Astrocyte (in vitro differentiated cells and primary cell): ENCODE results near the gene MZT2B. TPM values are rescaled to one million over a fixed set of nuclear protein-coding genes. Genes with fewer than 3 reads are reported as not detected.
"Not testable (repeated sequence)": the region's sequence is repeated elsewhere in the genome, so short reads cannot be mapped to it uniquely, and the experiment has no call there.

Experiments
- DNase-seq: peaks from one replicate; pipeline ENCODE4 v3.0.0-alpha.2; 2010; ENCODE audit warnings: low read depth
- FAIRE-seq: peaks from 2 replicates; lab custom pipeline; 2011; peaks lifted over from hg19 to GRCh38; lab: Jason Lieb, UNC
- H2AFZ ChIP-seq: 2 replicates; pipeline ENCODE4 v1.6.0; 2012; ENCODE audit warnings: low read depth, low read length, inconsistent platforms
- H3K27ac ChIP-seq: 2 replicates; pipeline ENCODE4 v1.5.1; 2011; ENCODE audit warnings: low read depth, low read length, inconsistent platforms
- H3K27me3 ChIP-seq: 2 replicates; pipeline ENCODE4 v1.6.0; 2011; ENCODE audit warnings: low read length, inconsistent platforms; ENCODE audit not compliant: insufficient read depth
- H3K36me3 ChIP-seq: 2 replicates; pipeline ENCODE4 v1.5.1; 2011; ENCODE audit warnings: low read length, inconsistent platforms; ENCODE audit not compliant: insufficient read depth
- H3K4me1 ChIP-seq: 2 replicates; pipeline ENCODE4 v1.5.1; 2011; ENCODE audit warnings: low read length, inconsistent platforms; ENCODE audit not compliant: insufficient read depth
- H3K4me2 ChIP-seq: 2 replicates; pipeline ENCODE4 v1.6.0; 2012; ENCODE audit warnings: low read length, inconsistent platforms
- H3K4me3 ChIP-seq: 2 replicates; pipeline ENCODE4 v1.5.1; 2011; ENCODE audit warnings: low read depth, mild to moderate bottlenecking, low read length, inconsistent platforms; ENCODE audit not compliant: insufficient read depth
- H3K79me2 ChIP-seq: 2 replicates; pipeline ENCODE4 v1.6.0; 2012; ENCODE audit warnings: mild to moderate bottlenecking, low read length, inconsistent platforms; ENCODE audit not compliant: insufficient read depth
- H3K9ac ChIP-seq: 2 replicates; pipeline ENCODE4 v1.6.0; 2012; ENCODE audit warnings: mild to moderate bottlenecking, low read length, inconsistent platforms
- H3K9me3 ChIP-seq: 2 replicates; pipeline ENCODE4 v1.5.1; 2012; ENCODE audit warnings: low read depth, mild to moderate bottlenecking, low read length, inconsistent platforms; ENCODE audit not compliant: insufficient read depth
- H4K20me1 ChIP-seq: 2 replicates; pipeline ENCODE4 v1.6.0; 2012; ENCODE audit warnings: low read length, inconsistent platforms; ENCODE audit not compliant: insufficient read depth
- H3K27ac Mint-ChIP-seq: one replicate; pipeline ENCODE4 v1.8.0; 2021; ENCODE audit warnings: mild to moderate bottlenecking, mixed read lengths; ENCODE audit not compliant: unreplicated experiment
- H3K27me3 Mint-ChIP-seq: one replicate; pipeline ENCODE4 v1.8.0; 2021; ENCODE audit warnings: low read depth, mixed read lengths; ENCODE audit not compliant: unreplicated experiment
- H3K36me3 Mint-ChIP-seq: one replicate; pipeline ENCODE4 v1.8.0; 2021; ENCODE audit warnings: low read depth, mixed read lengths; ENCODE audit not compliant: unreplicated experiment
- H3K4me1 Mint-ChIP-seq: one replicate; pipeline ENCODE4 v1.8.0; 2021; ENCODE audit warnings: low read depth, mixed read lengths; ENCODE audit not compliant: unreplicated experiment
- H3K4me3 Mint-ChIP-seq: one replicate; pipeline ENCODE4 v1.8.0; 2021; ENCODE audit warnings: mild to moderate bottlenecking, moderate library complexity, mixed read lengths; ENCODE audit not compliant: unreplicated experiment
- H3K9me3 Mint-ChIP-seq: one replicate; pipeline ENCODE4 v1.8.0; 2021; ENCODE audit warnings: mild to moderate bottlenecking, mixed read lengths; ENCODE audit not compliant: unreplicated experiment
- CTCF ChIP-seq: IDR thresholded peaks from 2 replicates; pipeline ENCODE4 v1.5.1; 2011; ENCODE audit warnings: low read depth, mild to moderate bottlenecking, inconsistent platforms, low read length, moderate library complexity; ENCODE audit not compliant: insufficient read depth
- EZH2 ChIP-seq: IDR thresholded peaks from 2 replicates; pipeline ENCODE4 v1.6.1; 2012; ENCODE audit warnings: mild to moderate bottlenecking, low read length, inconsistent platforms; ENCODE audit not compliant: insufficient read depth
- total RNA-seq: library from RNA; stranded (reverse); gene quantifications from 2 replicates; pipeline ENCODE4 v1.2.1, GENCODE V29; 2021

MZT2B gene
- total RNA-seq, 1 donor from 2014 or later, result 232 TPM

GRCh38 chr2:130230376-130230775 is 48.3 kb downstream of the MZT2B start:
- not testable (repeated sequence) for H3K36me3 Mint-ChIP-seq, H3K4me1 ChIP-seq, H3K4me3 Mint-ChIP-seq

GRCh38 chr2:130230907-130231306 is 48.8 kb downstream of the MZT2B start:
- not testable (repeated sequence) for H2AFZ ChIP-seq, H4K20me1 ChIP-seq, H3K4me2 ChIP-seq, H3K4me3 ChIP-seq, H3K36me3 Mint-ChIP-seq, H3K79me2 ChIP-seq, H3K9ac ChIP-seq, H3K27ac Mint-ChIP-seq, H3K9me3 ChIP-seq, H3K36me3 ChIP-seq, H3K4me3 Mint-ChIP-seq, H3K9me3 Mint-ChIP-seq, DNase-seq, H3K27me3 ChIP-seq, FAIRE-seq, H3K4me1 Mint-ChIP-seq, H3K4me1 ChIP-seq, H3K27ac ChIP-seq
- peaks cover 16% of the 10 kb centered on the region for H3K27me3 Mint-ChIP-seq

More at GRCh38 chr2:130230376-130230775, 48.3 kb downstream of the MZT2B start:
- not testable (repeated sequence) for H3K9ac ChIP-seq, H3K4me2 ChIP-seq, DNase-seq, H3K4me1 Mint-ChIP-seq, H3K79me2 ChIP-seq, H4K20me1 ChIP-seq, H2AFZ ChIP-seq, FAIRE-seq, H3K27ac ChIP-seq, H3K9me3 ChIP-seq, H3K4me3 ChIP-seq, H3K9me3 Mint-ChIP-seq, H3K36me3 ChIP-seq, H3K27me3 ChIP-seq, H3K27ac Mint-ChIP-seq
- peaks cover 16% of the 10 kb centered on the region for H3K27me3 Mint-ChIP-seq

GRCh38 chr2:130231656-130232055 is 49.6 kb downstream of the MZT2B start:
- Histone ChIP-seq H4K20me1 (no peaks in the 10 kb centered on the region), H2AFZ (no peak overlapping the region), H3K4me1 (no peaks in the 10 kb centered on the region), H3K9me3 (no peaks in the 10 kb centered on the region), H3K9ac (no peak overlapping the region), H3K36me3 (no peaks in the 10 kb centered on the region), H3K27ac (no peak overlapping the region), H3K27me3 (no peaks in the 10 kb centered on the region), H3K4me2 (no peak overlapping the region), H3K4me3 (no peak overlapping the region), H3K79me2 (no peaks in the 10 kb centered on the region)
- no peak for DNase-seq
- Mint-ChIP-seq H3K36me3 (no peaks in the 10 kb centered on the region), H3K4me1 (peaks cover 1% of the 10 kb centered on the region), H3K27ac (no peak overlapping the region), H3K9me3 (peaks cover 1% of the 10 kb centered on the region), H3K4me3 (no peak overlapping the region), H3K27me3 (peaks cover 16% of the 10 kb centered on the region)
- FAIRE-seq, result no peak
- TF ChIP-seq CTCF (no peak), EZH2 (no peak)

GRCh38 chr2:130233066-130233465 is 51.0 kb downstream of the MZT2B start:
- not testable (repeated sequence) for H4K20me1 ChIP-seq, H3K4me1 Mint-ChIP-seq, H3K9me3 Mint-ChIP-seq, H3K27ac Mint-ChIP-seq, H3K4me3 Mint-ChIP-seq, H3K27ac ChIP-seq, H3K4me2 ChIP-seq, H3K79me2 ChIP-seq, H3K36me3 Mint-ChIP-seq, FAIRE-seq, H3K9me3 ChIP-seq, H3K27me3 ChIP-seq, H2AFZ ChIP-seq, DNase-seq, H3K36me3 ChIP-seq, H3K4me3 ChIP-seq, H3K4me1 ChIP-seq, H3K9ac ChIP-seq
- peaks cover 11% of the 10 kb centered on the region for H3K27me3 Mint-ChIP-seq

- not testable (repeated sequence) for H4K20me1 ChIP-seq, H3K4me3 Mint-ChIP-seq, H3K9ac ChIP-seq
Measured at GRCh38 chr2:130239581-130239980, 57.5 kb downstream of the MZT2B start.

More at GRCh38 chr2:130239581-130239980, 57.5 kb downstream of the MZT2B start:
- not testable (repeated sequence) for H3K27me3 Mint-ChIP-seq, H3K4me1 ChIP-seq, FAIRE-seq, H3K9me3 Mint-ChIP-seq, H3K36me3 Mint-ChIP-seq, H3K4me2 ChIP-seq, H3K27ac ChIP-seq, H3K4me3 ChIP-seq, DNase-seq, H3K4me1 Mint-ChIP-seq, H3K36me3 ChIP-seq, H2AFZ ChIP-seq, H3K27me3 ChIP-seq, H3K79me2 ChIP-seq, H3K27ac Mint-ChIP-seq, H3K9me3 ChIP-seq
